ENCODE data around the gene PARVB. TPM values are rescaled to one million over a fixed set of nuclear protein-coding genes. Genes with fewer than 3 reads are reported as not detected.

The PARVB gene
- total and polyA plus RNA-seq, 10 of the 15 experiments (the other 5 are each of a cell fraction or from before 2014, with no cell fraction given): 5.2 to 264 (median 76.0) TPM

DNA sequence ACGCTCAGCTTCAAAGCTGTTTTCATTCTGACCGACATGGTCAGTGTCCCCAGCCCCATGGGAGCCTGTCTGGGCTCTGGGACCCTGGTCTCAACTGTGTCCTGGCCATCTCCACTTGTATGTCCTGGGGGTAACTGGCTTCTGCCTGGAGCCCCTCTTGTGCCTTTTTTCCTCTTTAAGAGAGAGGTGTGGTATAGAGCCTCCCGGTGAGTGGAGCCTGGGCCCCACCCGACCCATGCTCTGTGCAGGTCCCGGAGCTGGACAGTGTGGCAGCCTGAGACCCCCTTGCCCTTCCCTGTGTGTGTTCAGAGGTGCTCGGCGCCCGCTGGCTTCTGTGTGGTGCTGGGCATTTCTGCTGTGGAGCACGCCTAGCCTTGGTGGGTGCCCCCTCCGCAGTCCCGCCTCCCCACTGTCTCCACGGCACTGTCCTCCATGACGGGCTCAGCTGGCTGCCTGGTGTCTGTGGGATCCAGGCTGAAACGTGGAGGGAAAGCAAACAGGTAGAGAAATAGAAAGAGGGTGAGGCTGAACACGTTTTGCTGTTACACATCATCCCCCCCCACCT lies 74.9 kb downstream of the PARVB start:
- no TSS peak for BruUV-seq (replicated peaks)
- Histone ChIP-seq H3K79me2 (ENCODE audit: control insufficient read depth, insufficient read depth, low read length) (no peaks in the 10 kb centered on the region), H3K27me3 (replicated peaks in 1 of 2; ENCODE audit: control insufficient read depth in 2 of 2, insufficient read depth in 2 of 2, low read length in 1 of 2) (no peaks in the 10 kb centered on the region), H3K4me3 (no peak overlapping the region), H3K4me1 (ENCODE audit: control insufficient read depth, insufficient read depth, low read length) (no peaks in the 10 kb centered on the region), H3K4me2 (ENCODE audit: control insufficient read depth, insufficient read depth) (no peak overlapping the region), H3K9ac (ENCODE audit: control insufficient read depth, insufficient read depth, low read length) (no peak overlapping the region), H4K20me1 (ENCODE audit: control insufficient read depth, insufficient read depth) (no peaks in the 10 kb centered on the region), H3K36me3 (ENCODE audit: control insufficient read depth in 2 of 2, insufficient read depth in 2 of 2, low read length in 1 of 2) (peaks cover 8 to 15% of the 10 kb centered on the region in 2 experiments; a peak in 3 of 4 replicates), H3K27ac (ENCODE audit: control insufficient read depth, insufficient read depth) (no peak overlapping the region), H3K9me3 (replicated peaks; ENCODE audit: control insufficient read depth, insufficient read depth, low read length) (no peaks in the 10 kb centered on the region), H2AFZ (ENCODE audit: control insufficient read depth, low read depth, low read length) (no peak overlapping the region)
- no peak for DNase-seq (ENCODE audit: low read depth, low spot score)
- FAIRE-seq: no peak
- intact Hi-C loops (cut with micrococcal nuclease; ENCODE audit: unreplicated experiment): no loop called here
- no peak for TF ChIP-seq WRNIP1 (IDR thresholded peaks at IDR 0.05; ENCODE audit: borderline replicate concordance, low read depth, low read length)
- no peak for TF ChIP-seq HDAC6 (IDR thresholded peaks at IDR 0.05; ENCODE audit: unreplicated experiment)
- TF ChIP-seq TAF1 (IDR thresholded peaks at IDR 0.05; ENCODE audit: borderline replicate concordance, low read depth, low read length): no peak
- no peak for TF ChIP-seq RAD51 (IDR thresholded peaks at IDR 0.05)
- TF ChIP-seq POLR2A (IDR thresholded peaks at IDR 0.05; ENCODE audit: low read depth, low read length): 0 out of 2 replicates have a peak, but pooled peaks have one; percentile 4
- SMC1A ChIA-PET (ENCODE audit: uncharacterized antibody, unreplicated experiment): no interaction called here
- WGBS (ENCODE audit: insufficient coverage, insufficient replicate concordance, low lambda C conversion rate, missing lambda C conversion rate): 86% methylated on average over 15 of the region's 15 CpGs
- CTCF ChIA-PET: interaction anchor here (1.0 kb wide), 1 partner anchor 13 kb away, joined by 3 read pairs; no protein-coding TSS in a partner anchor
- in situ Hi-C loops (cut with MboI): no loop called here
- RAD21 ChIA-PET (ENCODE audit: unreplicated experiment): no interaction called here
- POLR2A ChIA-PET: no interaction called here
- ATAC-seq: no peak

DNA sequence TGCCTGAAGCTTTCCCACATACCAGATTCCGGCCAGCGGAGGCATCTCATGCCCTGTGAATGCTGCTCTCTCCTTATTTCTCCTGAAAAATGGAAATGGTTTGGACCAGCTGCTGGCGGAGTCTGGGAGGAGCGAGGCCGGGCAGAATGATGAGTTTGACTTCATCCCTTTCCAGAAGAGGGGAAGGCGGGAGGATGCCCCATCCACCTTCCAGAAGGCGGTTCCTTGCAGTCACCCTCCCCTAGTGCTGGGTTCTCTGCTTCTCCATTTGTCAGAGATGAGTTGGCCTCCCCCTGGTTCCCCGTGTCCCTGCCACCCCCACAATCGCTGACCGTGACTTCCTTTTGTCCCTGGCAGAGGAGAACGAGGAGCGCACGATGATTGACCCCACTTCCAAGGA lies 75.6 kb downstream of the PARVB start:
- no peak overlapping the region for H3K4me3 ChIP-seq
- no TSS peak for BruUV-seq (replicated peaks)
- intact Hi-C loops (cut with micrococcal nuclease; ENCODE audit: unreplicated experiment) (no loop called here), in situ Hi-C loops (cut with MboI) (no loop called here)
- no peak for DNase-seq (ENCODE audit: low read depth, low spot score)
- SMC1A ChIA-PET (ENCODE audit: uncharacterized antibody, unreplicated experiment): no interaction called here
- H2AFZ ChIP-seq (ENCODE audit: control insufficient read depth, low read depth, low read length): no peak overlapping the region
- no peak for FAIRE-seq
- no peaks in the 10 kb centered on the region for H3K9me3 ChIP-seq (replicated peaks; ENCODE audit: control insufficient read depth, insufficient read depth, low read length)
- CTCF ChIA-PET: interaction anchor here (1.0 kb wide), 1 partner anchor 14 kb away, joined by 3 read pairs; no protein-coding TSS in a partner anchor
- H3K4me2 ChIP-seq (ENCODE audit: control insufficient read depth, insufficient read depth): no peak overlapping the region
- H3K4me1 ChIP-seq (ENCODE audit: control insufficient read depth, insufficient read depth, low read length): no peaks in the 10 kb centered on the region
- WGBS (ENCODE audit: insufficient coverage, insufficient replicate concordance, low lambda C conversion rate, missing lambda C conversion rate): 94% methylated on average over 13 of the region's 13 CpGs
- H3K27ac ChIP-seq (ENCODE audit: control insufficient read depth, insufficient read depth): no peak overlapping the region
- no peaks in the 10 kb centered on the region for H3K79me2 ChIP-seq (ENCODE audit: control insufficient read depth, insufficient read depth, low read length)
- RAD21 ChIA-PET (ENCODE audit: unreplicated experiment): no interaction called here
- POLR2A ChIA-PET: no interaction called here
- peaks cover 4 to 16% of the 10 kb centered on the region in 2 experiments; a peak in 3 of 4 replicates for H3K36me3 ChIP-seq (ENCODE audit: control insufficient read depth in 2 of 2, insufficient read depth in 2 of 2, low read length in 1 of 2)
- no peak overlapping the region for H3K9ac ChIP-seq (ENCODE audit: control insufficient read depth, insufficient read depth, low read length)
- H3K27me3 ChIP-seq (replicated peaks in 1 of 2; ENCODE audit: control insufficient read depth in 2 of 2, insufficient read depth in 2 of 2, low read length in 1 of 2): no peaks in the 10 kb centered on the region
- H4K20me1 ChIP-seq (ENCODE audit: control insufficient read depth, insufficient read depth): no peaks in the 10 kb centered on the region
- TF ChIP-seq POLR2A (IDR thresholded peaks at IDR 0.05; ENCODE audit: low read depth, low read length) (0 out of 2 replicates have a peak, but pooled peaks have one; percentile 4), SRF (IDR thresholded peaks at IDR 0.05; ENCODE audit: low read depth in 2 of 2, low read length in 2 of 2) (no peak), CBX3 (IDR thresholded peaks at IDR 0.05; ENCODE audit: borderline replicate concordance, low read depth) (no peak)
- no peak for ATAC-seq

Measured in GM12878 (cell line).